HG02970 (cell line): ENCODE data around the gene EMC8.
"Not testable (repeated sequence)": the region's sequence is repeated elsewhere in the genome, so short reads cannot be mapped to it uniquely, and the experiment has no call there.

Experiments
- ATAC-seq: cut with Tn5 transposase; IDR thresholded peaks from one replicate; pipeline ENCODE4 v1.9.1; 2021; ENCODE audit warnings: mild to moderate bottlenecking, moderate library complexity, moderate number of reproducible peaks; ENCODE audit not compliant: unreplicated experiment, low FRiP score

The EMC8 gene

DNA sequence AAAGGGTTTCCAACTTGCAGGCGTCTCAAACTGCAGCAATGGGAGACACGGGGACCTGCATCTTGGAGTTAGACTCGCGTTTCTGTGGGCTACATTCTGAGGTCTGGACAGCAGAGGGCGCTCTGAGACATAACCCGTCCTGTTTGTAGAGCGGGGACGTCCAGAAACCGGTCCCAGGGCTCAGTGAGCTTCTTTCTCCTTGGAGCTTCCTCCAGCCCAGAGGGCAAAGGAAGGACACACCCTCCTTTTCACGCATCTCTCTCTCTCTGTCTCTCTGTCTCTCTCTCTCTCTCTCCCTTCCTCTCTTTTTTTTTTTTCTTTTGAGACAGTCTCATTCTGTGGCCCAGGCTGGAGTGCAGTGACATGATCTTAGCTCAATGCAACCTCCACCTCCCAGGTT, 19.9 kb upstream of the EMC8 start:
- ATAC-seq, result no peak

DNA sequence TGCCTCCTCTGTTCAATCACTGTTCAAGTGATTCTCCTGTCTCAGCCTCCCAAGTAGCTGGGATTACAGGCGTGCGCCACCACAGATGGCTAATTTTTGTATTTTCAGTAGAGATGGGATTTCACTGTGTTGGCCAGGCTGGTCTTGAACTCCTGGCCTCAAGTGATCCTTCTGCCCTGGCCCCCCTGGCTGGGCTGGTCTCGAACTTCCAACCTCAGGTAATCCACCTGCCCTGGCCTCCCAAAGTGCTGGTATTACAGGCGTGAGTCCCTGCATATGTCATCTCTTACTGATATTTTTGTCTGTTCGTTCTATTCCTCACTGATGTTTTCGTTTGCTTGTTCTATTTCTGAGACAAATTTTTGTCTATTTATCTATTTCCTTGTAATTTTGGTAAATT, 17.9 kb upstream of the EMC8 start:
- ATAC-seq, result not testable (repeated sequence)

DNA sequence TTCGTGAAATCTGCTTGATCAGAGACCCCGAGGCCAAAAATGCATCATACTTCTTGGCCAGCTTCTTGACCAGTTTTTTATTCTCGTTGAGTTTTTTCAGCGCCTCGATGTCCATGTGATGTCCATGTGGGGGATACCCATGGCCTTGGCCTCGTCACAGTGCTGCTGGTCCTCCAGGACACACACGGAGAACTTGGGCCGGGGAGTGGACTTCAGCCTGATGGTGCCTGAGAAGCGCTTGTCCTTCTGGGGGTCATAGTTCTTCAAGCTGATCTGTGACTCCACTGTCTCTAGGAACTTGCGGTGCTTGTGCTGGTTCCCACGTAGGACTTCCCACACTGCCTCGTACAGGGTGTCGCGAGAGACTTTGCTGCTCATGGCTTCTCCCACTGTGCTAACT, 16.8 kb upstream of the EMC8 start:
- ATAC-seq, result no peak

DNA sequence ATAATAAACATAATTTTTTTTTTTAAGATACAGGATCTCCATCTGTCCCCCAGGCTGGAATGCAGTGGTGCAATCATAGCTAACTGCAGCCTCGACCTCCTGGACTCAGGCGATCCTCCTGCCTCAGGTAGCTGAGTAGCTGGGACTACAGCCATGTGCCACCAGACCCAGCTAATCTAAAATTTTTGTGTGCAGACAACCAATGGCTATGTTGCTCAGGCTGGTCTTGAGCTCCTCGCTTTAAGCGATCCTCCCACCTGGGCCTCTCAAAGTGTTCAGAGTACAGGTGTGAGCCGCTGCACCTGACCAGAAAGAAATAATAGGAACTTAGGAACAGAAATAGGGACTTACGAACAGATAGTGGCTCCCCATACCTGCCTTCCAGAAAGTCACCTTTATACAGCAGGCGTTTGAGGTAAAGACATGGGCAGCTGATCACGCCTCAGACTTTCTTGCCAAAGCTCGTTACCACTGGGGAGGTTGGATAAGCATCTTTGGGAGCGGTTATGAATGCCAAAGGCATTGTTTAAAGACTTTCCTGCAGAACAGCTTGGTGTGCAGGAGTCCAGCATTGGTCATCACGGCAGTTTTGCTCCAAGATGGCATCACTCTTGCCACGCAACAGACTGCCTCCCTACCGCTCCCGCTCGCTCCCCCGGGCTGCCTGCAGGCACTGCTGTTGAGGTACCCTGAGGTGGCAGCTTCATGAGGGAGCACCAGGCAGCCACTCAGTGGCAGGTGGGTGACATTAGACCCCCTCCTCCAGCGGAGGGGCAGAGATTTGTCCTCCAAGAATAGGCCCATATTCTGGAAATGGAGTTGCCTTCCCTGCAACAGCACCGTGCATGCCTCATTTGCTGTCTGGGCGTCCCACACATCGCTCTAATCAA, 13.7 kb upstream of the EMC8 start:
- ATAC-seq, result no peak

DNA sequence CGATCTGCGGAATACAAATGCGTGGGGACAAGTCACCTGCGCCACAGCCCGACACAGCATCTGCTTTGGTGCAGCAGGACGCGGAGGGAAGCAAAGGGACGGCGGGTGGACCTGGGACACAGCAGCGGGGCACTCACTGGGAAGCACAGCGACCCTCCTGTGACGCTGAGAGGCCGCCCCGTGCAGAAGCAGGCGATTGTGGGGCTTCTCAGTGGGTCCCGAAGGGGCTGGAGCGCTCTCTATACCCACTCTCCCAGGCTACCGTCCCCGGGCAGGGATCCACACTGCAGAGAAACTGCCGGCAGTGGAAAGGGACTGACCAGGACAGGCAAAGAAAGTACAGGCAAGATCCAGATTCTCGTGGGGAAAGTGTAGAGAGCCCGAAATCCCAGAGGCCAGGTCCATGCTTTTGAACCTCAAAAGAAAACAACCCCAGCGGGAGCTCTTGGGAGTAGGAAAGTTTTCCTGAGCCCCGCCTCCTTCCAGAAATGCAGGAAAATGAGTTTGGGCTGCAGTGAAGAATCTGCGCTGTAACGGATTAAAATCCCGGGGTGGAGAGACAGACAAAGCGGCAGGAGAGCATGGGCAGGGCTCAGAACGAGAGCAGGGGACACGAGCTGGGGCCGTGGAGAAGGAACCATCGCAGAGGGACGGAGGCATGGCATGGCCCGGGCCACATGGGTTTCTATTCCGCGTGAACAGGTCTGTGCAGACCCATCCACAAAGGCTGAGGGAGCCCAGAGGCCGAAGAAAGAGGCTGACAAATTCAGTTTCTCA, 12.9 kb upstream of the EMC8 start:
- no peak for ATAC-seq

DNA sequence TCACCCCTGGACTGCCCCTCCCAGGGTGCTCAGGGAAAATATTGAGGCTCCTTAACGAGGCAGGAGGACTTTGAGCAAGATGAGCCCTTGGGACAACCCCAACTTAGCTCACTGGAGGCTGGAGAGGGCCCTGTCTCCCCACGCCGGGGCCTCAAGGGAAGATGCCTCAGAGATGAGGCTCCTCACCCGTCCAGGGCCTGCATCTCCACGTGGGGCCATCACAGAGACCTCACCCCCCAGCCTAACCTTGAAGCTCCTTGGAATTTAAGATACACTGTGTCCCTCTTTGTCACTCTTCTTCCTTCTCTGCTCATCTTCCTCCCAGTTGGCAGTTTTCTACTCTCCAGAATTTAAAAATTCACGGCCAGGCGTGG, 11.4 kb upstream of the EMC8 start:
- no peak for ATAC-seq

DNA sequence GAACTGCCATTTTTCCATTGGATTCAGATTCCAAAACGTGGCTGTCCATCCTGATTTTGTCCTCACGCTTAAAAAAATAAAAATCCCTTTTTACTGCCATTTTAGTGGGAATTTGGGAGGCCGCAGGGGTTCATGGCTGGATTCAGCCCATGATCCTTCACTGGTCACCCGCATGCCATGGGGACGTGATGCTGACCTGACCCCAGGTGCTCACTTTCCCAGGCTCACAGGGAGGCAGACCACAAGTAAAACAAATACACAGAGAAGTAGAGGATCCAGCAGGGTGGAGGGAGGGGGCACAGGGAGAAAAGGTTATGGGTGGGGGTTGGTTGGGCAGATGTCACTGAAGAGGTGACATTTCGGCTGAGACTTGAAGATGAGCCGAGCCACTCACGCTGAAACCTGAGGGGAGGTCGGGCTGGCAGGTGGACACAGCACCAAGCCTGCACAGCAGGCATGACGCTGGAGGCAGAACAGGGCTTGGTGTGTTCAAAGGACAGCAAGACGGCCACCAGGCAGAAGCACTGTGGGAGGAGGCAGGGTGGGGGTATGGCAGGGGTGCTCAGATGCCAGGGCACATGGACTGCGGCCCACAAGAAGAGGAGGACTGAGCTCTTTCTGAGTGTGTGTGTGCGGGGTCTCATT, 10.9 kb upstream of the EMC8 start:
- no peak for ATAC-seq

DNA sequence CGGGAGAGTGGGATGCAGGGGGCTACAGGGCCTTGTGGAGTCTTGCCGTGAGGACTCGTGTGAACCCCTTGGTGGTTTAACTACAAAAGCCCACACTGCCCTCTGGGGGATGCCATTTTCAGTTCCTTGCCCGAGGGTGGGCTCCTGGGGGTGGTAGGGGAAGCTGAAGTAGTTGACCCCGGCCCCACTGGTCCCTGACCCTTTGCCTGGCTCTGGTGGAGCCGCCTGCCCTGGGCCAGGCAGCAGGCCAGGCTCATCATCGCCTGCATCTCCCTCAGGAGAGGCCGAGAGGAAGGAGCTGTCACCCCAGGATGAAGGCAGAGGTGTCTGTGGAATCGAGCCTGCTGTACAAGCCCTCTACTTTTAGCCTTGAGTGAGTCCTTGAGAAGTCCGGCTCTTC, 10.3 kb upstream of the EMC8 start:
- no peak for ATAC-seq

DNA sequence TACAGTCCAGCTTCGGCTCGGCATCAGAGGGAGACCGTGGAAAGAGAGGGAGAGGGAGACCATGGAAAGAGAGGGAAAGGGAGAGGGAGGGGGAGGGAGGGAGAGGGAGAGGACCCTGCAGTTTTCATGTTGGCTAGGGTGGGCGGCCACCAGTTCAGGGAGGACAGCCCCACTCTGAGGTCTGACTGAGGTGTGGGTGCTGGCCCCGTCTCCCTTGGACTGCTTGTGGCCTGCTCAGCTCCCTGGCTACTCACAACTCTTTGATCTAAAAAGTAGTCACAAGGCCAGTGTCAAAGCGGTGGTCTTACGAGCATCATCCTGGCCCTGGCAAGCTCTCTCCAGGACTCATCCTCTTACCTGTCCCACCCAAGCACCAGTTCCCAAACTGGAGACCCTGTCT, 9.6 kb upstream of the EMC8 start:
- ATAC-seq, result no peak

DNA sequence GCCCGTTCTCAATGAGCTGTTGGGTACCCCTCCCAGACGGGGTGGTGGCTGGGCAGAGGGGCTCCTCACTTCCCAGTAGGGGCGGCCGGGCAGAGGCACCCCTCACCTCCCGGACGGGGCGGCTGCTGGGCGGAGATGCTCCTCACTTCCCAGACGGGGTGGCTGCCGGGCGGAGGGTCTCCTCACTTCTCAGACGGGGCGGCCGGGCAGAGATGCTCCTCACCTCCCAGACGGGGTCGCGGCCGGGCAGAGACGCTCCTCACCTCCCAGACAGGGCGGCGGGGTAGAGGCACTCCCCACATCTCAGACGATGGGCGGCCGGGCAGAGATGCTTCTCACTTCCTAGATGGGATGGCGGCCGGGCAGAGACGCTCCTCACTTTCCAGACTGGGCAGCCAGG, 8.8 kb upstream of the EMC8 start:
- ATAC-seq, result not testable (repeated sequence)

DNA sequence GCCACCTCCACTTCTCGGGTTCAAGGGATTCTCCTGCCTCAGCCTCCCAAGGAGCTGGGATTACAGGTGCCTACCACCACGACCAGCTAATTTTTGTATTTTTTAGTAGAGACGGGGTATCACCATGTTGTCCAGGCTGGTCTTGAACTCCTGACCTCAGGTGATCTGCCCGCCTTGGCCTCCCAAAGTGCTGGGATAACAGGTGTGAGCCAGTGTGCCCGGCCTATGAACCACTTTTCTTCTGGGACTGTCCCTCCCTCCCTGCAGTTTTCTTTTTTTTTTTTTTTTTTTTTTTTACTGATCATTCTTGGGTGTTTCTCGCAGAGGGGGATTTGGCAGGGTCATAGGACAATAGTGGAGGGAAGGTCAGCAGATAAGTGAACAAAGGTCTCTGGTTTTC, 8.0 kb upstream of the EMC8 start:
- ATAC-seq, result not testable (repeated sequence)

DNA sequence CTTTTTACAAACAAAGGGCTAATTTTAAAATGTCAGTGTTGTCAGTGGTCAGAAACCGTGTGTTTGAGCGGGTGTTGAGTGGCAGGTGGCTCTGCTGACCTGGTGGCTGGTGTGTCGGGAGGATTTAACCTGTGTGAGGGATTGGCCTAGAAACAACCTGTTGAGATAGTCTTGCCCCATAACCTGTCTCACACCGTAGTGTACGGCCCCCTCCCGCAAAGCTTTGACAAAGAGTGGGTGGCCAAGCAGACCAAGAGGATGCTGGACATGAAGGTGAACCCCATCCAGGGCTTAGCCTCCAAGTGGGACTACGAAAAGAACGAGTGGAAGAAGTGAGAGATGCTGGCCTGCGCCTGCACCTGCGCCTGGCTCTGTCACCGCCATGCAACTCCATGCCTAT, 7.2 kb upstream of the EMC8 start:
- no peak for ATAC-seq

DNA sequence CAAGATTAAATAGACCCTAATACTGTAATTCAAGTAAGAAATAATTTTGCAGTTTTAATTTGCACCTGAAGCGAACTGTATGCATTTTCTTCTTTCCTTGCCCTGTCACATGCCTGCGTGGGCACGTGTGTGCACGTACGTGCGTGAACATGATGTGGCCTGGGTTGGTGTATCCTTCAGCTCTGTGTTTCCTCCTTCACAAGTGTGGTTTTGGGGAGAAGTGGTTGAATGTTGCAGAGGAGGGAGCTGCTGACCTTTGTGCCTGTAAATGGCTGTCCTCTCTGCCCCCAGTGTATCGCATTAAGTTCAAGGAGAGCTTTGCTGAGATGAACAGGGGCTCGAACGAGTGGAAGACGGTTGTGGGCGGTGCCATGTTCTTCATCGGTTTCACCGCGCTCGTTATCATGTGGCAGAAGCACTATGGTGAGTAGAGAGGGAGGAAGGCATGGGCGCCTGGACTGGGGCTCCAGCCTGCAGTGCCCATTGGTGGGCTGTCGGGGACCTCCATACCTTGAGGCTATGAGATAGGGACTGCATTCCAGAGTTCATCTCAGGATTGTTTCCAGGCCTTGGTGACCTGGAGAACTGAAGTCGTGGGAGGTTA, 6.2 kb upstream of the EMC8 start:
- ATAC-seq, result no peak

DNA sequence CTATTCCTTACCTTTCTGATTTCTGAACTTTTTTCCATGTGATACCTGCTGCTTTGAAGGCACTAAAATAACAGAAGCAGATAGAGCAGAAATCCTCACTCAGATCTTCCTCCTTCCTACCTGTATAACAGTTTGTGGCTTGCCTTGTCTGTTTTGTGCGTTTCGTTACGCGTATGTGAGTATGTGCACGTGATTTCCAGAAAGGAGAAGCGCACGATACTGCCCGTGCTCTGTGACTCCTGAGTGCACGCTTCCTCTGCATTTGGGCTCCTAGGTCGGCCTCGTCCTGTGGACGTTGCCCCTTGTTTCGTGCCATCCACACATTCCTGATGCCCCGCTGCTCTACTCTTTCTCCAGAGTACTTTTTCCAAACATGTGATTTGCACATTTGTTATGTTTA, 4.2 kb upstream of the EMC8 start:
- ATAC-seq, result no peak

DNA sequence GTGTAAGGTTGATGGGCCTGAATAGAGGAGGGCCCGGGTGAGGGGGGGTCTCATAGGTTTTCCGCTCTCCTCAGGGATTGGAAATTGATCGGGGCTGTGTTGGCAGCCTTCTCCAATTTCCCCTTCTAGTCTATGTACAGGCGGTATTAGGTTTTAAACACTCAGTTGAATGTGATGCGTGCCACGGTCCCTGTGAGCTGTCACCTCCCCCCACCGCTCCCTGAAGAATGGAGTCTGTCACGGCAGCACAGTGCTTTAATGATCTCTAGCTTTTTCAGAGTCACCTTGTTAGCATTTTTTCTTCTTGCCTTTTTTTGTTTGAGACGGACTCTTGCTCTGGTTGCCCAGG, 951 bp upstream of the EMC8 start:
- ATAC-seq, result no peak

DNA sequence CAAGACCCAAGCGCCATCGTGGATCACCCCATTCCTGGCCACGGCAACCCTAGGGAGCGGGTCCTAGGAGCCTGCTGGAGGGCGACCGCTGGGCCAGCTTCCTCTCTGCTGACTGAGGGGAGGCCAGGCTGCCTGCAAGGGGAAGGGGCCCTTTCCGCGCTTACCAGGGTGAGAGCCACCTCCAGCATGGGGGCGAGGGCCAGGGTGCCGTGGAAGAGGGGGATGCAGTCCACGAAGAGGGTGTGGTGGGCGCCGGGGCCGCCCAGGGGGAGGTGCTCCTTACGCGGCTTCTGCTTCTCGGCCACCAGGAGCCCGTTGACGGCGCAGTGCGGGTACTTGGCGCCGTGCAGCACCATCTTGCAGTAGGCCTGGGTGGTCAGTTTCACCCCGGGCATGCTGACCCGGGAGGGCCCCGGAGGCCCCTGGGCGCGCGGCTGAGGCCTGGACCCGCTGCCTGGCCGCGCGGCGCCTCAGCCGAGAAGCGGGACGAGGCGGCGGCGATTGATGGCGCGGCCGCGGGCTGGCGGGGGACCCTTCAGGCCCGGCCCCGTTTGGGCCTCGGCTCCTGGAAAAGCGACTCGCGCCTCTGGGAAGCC, 345 bp downstream of the EMC8 start:
- no peak for ATAC-seq

DNA sequence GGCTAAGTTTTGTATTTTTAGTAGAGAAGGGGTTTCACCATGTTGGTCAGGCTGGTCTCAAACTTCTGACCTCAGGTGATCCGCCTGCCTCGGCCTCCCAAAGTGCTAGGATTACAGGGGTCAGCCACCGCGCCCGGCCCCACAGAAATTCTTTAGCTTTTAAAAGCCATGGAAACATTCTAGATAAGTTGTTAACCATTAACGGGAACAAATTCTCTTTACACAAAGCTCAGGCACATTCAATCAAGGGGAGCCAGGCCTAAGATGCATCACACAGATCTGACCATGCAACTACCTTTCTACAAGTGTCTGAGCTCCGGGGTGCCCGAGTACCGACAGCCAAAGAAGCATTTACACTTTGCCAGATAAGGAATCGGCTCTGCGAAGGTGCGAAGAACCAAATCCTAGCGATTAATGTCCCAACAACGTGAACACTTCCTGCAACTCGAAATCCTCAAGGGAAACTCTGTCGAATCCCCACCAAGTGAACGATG, 1.0 kb downstream of the EMC8 start:
- no peak for ATAC-seq

DNA sequence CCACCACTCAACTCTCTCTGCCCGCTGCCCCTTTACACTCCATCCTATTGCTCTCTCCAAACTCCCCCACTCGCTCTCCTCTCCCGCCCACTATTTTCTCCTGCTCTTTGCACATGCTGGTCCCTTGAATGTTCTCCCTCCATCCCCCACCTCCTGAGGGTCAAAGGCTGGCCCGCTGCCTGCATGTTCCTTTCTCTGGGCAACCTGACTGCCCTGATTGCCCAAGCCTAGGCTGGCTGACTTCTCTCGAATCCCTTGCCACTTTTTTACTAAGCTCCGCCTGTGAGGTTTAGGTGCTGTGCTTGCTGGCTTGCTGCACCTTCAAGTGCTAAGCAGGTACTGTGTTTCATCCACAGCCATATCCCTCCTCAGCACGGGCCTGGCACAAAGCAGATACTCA, 2.7 kb downstream of the EMC8 start:
- ATAC-seq, result no peak

DNA sequence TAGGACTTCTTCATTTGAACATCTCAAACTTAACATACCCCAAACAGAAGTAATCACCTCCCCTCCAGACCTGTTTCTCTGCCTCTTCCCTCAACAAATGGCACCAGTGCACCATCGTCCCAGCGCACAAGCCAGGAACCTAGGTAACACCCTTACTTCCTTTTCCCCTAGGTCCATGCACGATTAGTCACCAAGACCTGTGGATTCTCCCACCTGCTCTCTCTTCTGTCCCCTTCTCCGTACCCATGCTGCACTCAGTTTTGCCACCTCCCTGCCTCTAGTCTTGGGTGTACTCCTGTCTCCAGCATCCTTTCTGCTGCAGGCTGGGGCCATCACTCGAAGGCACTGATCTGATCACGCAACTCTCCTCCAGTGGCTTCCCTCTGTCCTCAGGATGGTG, 3.2 kb downstream of the EMC8 start:
- no peak for ATAC-seq

DNA sequence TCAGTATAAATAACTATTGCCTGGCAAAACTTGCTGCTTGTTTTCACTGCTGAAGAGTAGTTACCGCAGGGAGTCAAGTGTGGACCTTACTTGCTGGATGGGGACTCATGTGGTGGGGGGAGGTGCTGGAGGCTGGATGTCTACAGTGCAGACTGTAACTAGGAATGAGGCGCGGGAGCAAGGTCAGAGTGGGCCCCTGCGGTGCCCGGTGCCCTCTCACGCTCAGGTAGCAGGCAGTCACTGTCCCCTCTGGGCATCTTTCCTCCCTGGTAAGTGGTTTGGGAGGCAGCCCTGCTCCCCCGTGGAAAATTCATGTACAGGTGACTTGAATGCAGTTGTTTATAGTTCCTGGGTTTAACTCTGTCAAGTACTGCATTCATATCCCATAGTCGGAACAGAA, 4.6 kb downstream of the EMC8 start:
- no peak for ATAC-seq
